Ovary (tissue), 9 donors: ENCODE measurements around the gene RHO. TPM values are rescaled to one million over a fixed set of nuclear protein-coding genes. Genes with fewer than 3 reads are reported as not detected.

ENCODE experiments used
- DNase-seq, 5 donors: peaks; one replicate each; pipeline ENCODE4 v3.0.0-alpha.2; 2019 to 2020
- H3K27ac ChIP-seq, 2 donors: fragments of 200-600 bp; one replicate each; pipeline versions ENCODE4 v1.5.1 to v1.8.0; 2019 to 2022
- H3K27me3 ChIP-seq: fragments of 200-600 bp; one replicate; pipeline ENCODE4 v1.8.0; 2022
- H3K36me3 ChIP-seq: fragments of 200-600 bp; sonication (generic); one replicate; pipeline ENCODE4 v1.5.1; 2019
- H3K4me1 ChIP-seq: one replicate; pipeline ENCODE4 v1.8.1; 2013; ENCODE audit warnings: mild to moderate bottlenecking, moderate library complexity; ENCODE audit not compliant: insufficient read depth
- H3K4me3 ChIP-seq: fragments of 200-600 bp; sonication (generic); one replicate; pipeline ENCODE4 v1.5.1; 2017
- H3K9me3 ChIP-seq, 2 donors: fragments of 200-600 bp in 1 of 2; sonication (generic) in 1 of 2; one replicate each; pipeline versions ENCODE4 v1.5.1 to v1.8.1; 2013 to 2019; ENCODE audit warnings: mild to moderate bottlenecking in 1 of 2, moderate library complexity in 1 of 2
- CTCF ChIP-seq, 3 donors: fragments of 450-650 bp in 2 of 3; fragments of 200-600 bp in 1 of 3; IDR thresholded peaks; one replicate each; pipeline versions ENCODE4 v1.5.1 to v1.8.0; 2016 to 2022; ENCODE audit warnings: antibody characterized with exemption in 3 of 3, mild to moderate bottlenecking in 1 of 3
- EP300 ChIP-seq: sonication (generic); formaldehyde crosslinking; IDR thresholded peaks from one replicate; pipeline ENCODE4 v1.6.1; 2017; ENCODE audit warnings: antibody characterized with exemption
- POLR2A ChIP-seq: fragments of 450-650 bp; IDR thresholded peaks from one replicate; pipeline ENCODE4 v1.6.1; 2017; ENCODE audit warnings: antibody characterized with exemption, mild to moderate bottlenecking, moderate library complexity
- WGBS, 3 donors: extraction: QIAGEN DNeasy Blood & Tissue Kit in 1 of 3; methylation state at CpG; one replicate each; pipeline versions ENCODE4 v1.1.5 to v1.1.7; 2013 to 2017; 5-methylcytosine and 5-hydroxymethylcytosine counted together
- intact Hi-C, 4 donors: fragments of 100-400 bp; cut with DNase I; formaldehyde crosslinking; loops; one replicate each; pipeline versions ENCODE4 v1.11.0 to v1.15.1; 2022 to 2023
- polyA plus RNA-seq, 2 donors: library from polyadenylated mRNA; stranded (reverse); fragments of 200-250 nt in 1 of 2; fragments of 350-450 nt in 1 of 2; fragmentation: Illumina TruSeq in 1 of 2; extraction: RNeasy Lipid Tissue Mini Kit (QIAGEN cat#74804) in 1 of 2; gene quantifications; one replicate each; pipeline ENCODE4 v1.2.3, GENCODE V29; 2013 to 2014
- total RNA-seq, 7 donors: library from RNA; depleted of rRNA in 2 of 7; stranded (reverse); fragments of >200 nt in 2 of 7; fragmentation: NEBNext Ultra II Directional in 3 of 7; extraction: Animal tissue kit (Norgen Biotek cat#: 25700) in 3 of 7; gene quantifications; one replicate each; pipeline versions ENCODE4 v1.1.0 to v1.2.4, GENCODE V29; 2016 to 2023
- donor health status: DM: no; HTN: no; CAD: no; lungs with moderate emphysema.
- donor health status: DM: no; HTN: no; CAD: no.
- donor health status: Bipolar disorder and iron deficiency.
- donor health status: DM: yes; HTN: yes; CAD: no.
- donor health status: DM: no; HTN: no; CAD: no.
- donor health status: DM: yes; HTN: yes; CAD: no.

The RHO gene
- total and polyA plus RNA-seq, 9 donors: 0.13 to 0.24 TPM; not detected in 7

DNA sequence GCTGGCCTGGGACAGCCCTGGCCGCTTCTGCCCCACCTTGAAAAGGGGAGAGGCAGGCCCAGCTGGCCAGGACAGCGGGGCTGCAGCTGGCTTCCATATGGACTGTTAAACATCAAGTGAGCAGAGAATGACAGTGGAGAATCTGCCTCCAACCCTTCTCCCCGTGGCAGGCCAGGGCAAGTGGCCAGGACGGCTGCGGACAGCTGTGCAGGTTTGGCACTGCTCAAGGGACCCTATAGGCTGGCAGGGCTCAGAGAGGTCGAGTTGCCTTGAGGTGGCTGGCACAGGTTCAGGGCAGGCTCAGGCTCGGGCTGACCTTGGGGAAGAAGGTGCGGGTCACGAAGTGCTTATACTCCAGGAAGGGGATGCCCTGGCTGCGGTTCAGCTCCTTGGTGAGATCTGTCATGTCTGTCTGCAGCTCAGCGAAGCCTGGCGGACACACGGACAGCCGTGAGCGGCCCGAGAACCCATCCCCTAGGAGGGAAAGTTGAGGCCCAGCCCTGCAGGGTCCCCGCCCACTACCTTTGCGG lies 38.8 kb downstream of the RHO start:
- peak in 3 of 5 donors; percentile 49 to 65 (median 57) for DNase-seq
- Histone ChIP-seq H3K4me3 (no peak overlapping the region), H3K36me3 (no peaks in the 10 kb centered on the region), H3K4me1 (peaks cover 9% of the 10 kb centered on the region), H3K27ac (no peak overlapping the region), H3K27me3 (no peaks in the 10 kb centered on the region), H3K9me3 (no peaks in the 10 kb centered on the region)
- intact Hi-C loops: loop anchor here in 1 of 4 donors (10.0 kb wide), 1 partner anchor 72 kb away; no protein-coding TSS in a partner anchor
- WGBS, 3 donors: 21 to 48% (median 44%) methylated on average over 17 to 18 of the region's 18 CpGs
- TF ChIP-seq CTCF (IDR thresholded peaks at IDR 0.05) (no peak), POLR2A (no peak), EP300 (no peak)

DNA sequence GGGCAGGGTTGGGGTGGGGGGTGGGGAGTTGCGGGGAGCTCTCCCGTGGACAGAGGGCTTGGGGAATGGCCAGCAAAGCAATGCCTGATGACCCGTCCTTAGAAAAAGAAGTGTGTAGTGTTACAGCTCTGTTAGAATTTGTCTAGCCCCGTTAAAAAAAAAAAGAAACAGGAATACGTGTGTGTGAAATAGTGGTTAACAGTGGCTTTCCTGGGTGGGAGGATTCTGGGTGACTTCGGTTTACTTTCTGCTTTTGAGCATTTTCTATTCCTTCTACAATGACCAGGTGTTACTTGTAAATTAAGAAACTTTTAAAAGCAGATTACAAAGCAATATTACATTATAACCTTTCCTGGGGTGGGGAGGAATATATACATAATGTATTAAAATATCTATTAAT lies 39.5 kb downstream of the RHO start:
- Histone ChIP-seq H3K27me3 (no peaks in the 10 kb centered on the region), H3K4me3 (no peak overlapping the region), H3K4me1 (peaks cover 9% of the 10 kb centered on the region), H3K9me3 (no peaks in the 10 kb centered on the region), H3K36me3 (no peaks in the 10 kb centered on the region), H3K27ac (no peak overlapping the region)
- 10 to 23% (median 21%) methylated on average over 6 of the region's 6 CpGs for WGBS, 3 donors
- TF ChIP-seq CTCF (IDR thresholded peaks at IDR 0.05) (no peak), POLR2A (no peak), EP300 (no peak)
- intact Hi-C loops: loop anchor here in 1 of 4 donors (10.0 kb wide), 1 partner anchor 73 kb away; no protein-coding TSS in a partner anchor
- no peak for DNase-seq

DNA sequence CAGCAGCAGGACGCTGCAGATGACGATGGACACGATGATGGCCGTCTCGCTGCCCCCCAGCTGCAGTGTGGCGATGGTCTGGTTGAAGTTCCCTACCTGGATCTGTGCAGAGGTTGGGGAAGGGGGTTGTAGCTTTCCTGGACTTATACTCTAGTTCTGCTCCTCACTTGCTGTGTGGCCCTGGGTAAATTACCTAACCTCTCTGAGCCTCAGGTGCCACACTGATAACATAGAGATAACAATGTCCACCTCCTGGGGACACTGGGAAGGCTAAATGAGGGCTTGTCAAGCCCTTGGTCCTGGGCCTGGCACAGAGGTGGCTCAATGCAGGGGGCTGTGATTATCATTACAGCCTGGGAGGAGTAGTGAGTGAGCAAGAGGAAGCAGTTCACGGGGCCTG lies 41.4 kb downstream of the RHO start:
- Histone ChIP-seq H3K27ac (no peak overlapping the region), H3K4me3 (no peak overlapping the region), H3K27me3 (no peaks in the 10 kb centered on the region), H3K4me1 (peaks cover 9% of the 10 kb centered on the region), H3K36me3 (no peaks in the 10 kb centered on the region), H3K9me3 (no peaks in the 10 kb centered on the region)
- no peak for TF ChIP-seq POLR2A
- no peak for TF ChIP-seq EP300
- no peak for TF ChIP-seq CTCF (IDR thresholded peaks at IDR 0.05)
- DNase-seq: no peak
- intact Hi-C loops: loop anchor here in 1 of 4 donors (10.0 kb wide), 1 partner anchor 75 kb away; no protein-coding TSS in a partner anchor
- WGBS, 3 donors: 89 to 97% (median 91%) methylated on average over 7 of the region's 7 CpGs

DNA sequence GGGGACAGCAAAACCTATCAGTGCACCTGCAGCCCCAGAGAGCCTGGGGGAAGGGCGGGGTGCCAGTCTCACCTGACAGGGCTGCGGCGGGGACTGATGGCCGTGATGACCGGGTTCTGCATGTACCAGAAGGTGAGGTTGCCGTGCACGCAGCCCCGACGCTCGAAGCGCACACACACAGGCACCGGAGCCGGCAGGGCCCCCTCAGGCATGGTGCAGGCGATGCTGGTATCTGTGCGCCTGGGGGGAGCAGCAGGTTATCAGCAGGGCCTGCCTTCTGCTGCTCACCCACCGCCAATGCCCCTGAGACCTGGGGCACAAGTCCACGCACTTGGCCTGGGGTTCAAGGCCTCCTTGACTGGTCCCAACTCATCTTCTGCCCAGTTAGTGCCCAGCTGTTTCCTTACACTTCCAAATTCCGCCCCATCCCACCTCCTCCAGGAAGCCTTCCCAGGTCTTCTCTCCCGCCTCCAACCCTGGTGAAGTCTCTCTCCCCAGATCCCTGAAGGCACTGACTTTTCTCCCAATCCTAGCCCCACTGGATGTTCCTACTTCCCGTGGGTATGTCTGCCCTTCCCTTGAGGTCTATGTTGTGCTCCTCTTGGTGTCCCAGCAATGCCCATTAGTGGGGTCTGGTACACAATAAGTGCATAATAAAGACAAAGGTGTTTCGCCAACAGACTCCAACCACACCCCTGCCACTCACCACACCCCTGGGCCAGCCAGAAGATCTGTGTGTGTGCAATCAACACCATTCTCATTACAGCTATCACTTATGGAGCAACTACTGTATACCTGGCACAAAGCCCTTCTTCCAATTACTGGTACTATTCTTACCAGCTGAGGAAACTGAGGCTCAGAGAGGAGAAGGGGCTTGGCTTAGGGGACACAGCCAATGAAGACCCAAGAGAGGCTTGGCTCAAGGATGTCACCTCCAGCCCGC lies 43.4 kb downstream of the RHO start:
- intact Hi-C loops: no loop called here
- 94 to 95% (median 94%) methylated on average over 21 to 22 of the region's 22 CpGs for WGBS, 3 donors
- Histone ChIP-seq H3K36me3 (no peaks in the 10 kb centered on the region), H3K9me3 (no peaks in the 10 kb centered on the region), H3K27ac (no peak overlapping the region), H3K27me3 (no peaks in the 10 kb centered on the region), H3K4me1 (peaks cover 8% of the 10 kb centered on the region), H3K4me3 (no peak overlapping the region)
- TF ChIP-seq POLR2A: no peak
- TF ChIP-seq EP300: no peak
- TF ChIP-seq CTCF (IDR thresholded peaks at IDR 0.05): no peak
- no peak for DNase-seq
